HEK293 (cell line): ENCODE data around the gene MEF2C.

Experiments
- HOXA7 ChIP-seq: sonication (generic); formaldehyde crosslinking; IDR thresholded peaks from 2 replicates; pipeline ENCODE4 v1.8.1; 2022; ENCODE audit warnings: missing genetic modification reagents, borderline replicate concordance
- HOXC10 ChIP-seq: sonication (generic); formaldehyde crosslinking; IDR thresholded peaks from 2 replicates; pipeline ENCODE4 v1.8.1; 2023; ENCODE audit warnings: mild to moderate bottlenecking, missing genetic modification reagents
- KLF10 ChIP-seq: fragments of 450-650 bp; IDR thresholded peaks from 2 replicates; pipeline ENCODE4 v1.5.1; 2018; ENCODE audit warnings: missing biosample characterization, mild to moderate bottlenecking, missing genetic modification characterization
- MEIS1 ChIP-seq: sonication (generic); formaldehyde crosslinking; IDR thresholded peaks from 2 replicates; pipeline ENCODE4 v1.8.1; 2022; ENCODE audit warnings: missing genetic modification reagents, mild to moderate bottlenecking, borderline replicate concordance
- SCRT1 ChIP-seq: fragments of 450-650 bp; formaldehyde crosslinking; IDR thresholded peaks from 2 replicates; pipeline ENCODE4 v1.5.1; 2016; ENCODE audit warnings: missing biosample characterization, missing genetic modification characterization, borderline replicate concordance
- YY1 ChIP-seq: fragments of 450-650 bp; formaldehyde crosslinking; IDR thresholded peaks from 2 replicates; pipeline ENCODE4 v1.5.1; 2018; ENCODE audit warnings: missing biosample characterization, missing genetic modification characterization
- ZBTB1 ChIP-seq: fragments of 450-650 bp; formaldehyde crosslinking; IDR thresholded peaks from 2 replicates; pipeline ENCODE4 v1.5.1; 2016; ENCODE audit warnings: missing biosample characterization, missing genetic modification characterization
- ZBTB20 ChIP-seq: fragments of 450-650 bp; formaldehyde crosslinking; IDR thresholded peaks from 2 replicates; pipeline ENCODE4 v1.5.1; 2016; ENCODE audit warnings: missing biosample characterization, missing genetic modification characterization
- ZBTB48 ChIP-seq: fragments of 450-650 bp; formaldehyde crosslinking; IDR thresholded peaks from 2 replicates; pipeline ENCODE4 v1.5.1; 2016; ENCODE audit warnings: missing biosample characterization, missing genetic modification characterization
- ZNF112 ChIP-seq: fragments of 450-650 bp; formaldehyde crosslinking; IDR thresholded peaks from 2 replicates; pipeline ENCODE4 v1.5.0; 2017; ENCODE audit warnings: missing biosample characterization, missing genetic modification characterization
- ZNF132 ChIP-seq: fragments of 450-650 bp; formaldehyde crosslinking; IDR thresholded peaks from 2 replicates; pipeline ENCODE4 v1.5.1; 2017; ENCODE audit warnings: missing biosample characterization, missing genetic modification characterization, borderline replicate concordance
- ZNF155 ChIP-seq: fragments of 450-650 bp; formaldehyde crosslinking; IDR thresholded peaks from 2 replicates; pipeline ENCODE4 v1.5.1; 2016; ENCODE audit warnings: missing biosample characterization, missing genetic modification characterization
- ZNF274 ChIP-seq, 2 experiments: fragments of 200-500 bp in 1 of 2; fragments of 450-650 bp in 1 of 2; sonication (Bioruptor generic) in 1 of 2; formaldehyde crosslinking in 1 of 2; IDR thresholded peaks; 2 replicates each; pipeline versions ENCODE4 v1.5.1 to v1.6.1; 2014 to 2016; ENCODE audit warnings: borderline replicate concordance in 1 of 2, inconsistent platforms in 1 of 2, low read length in 1 of 2, missing biosample characterization in 1 of 2, missing genetic modification characterization in 1 of 2
- ZNF311 ChIP-seq: fragments of 450-650 bp; formaldehyde crosslinking; IDR thresholded peaks from 2 replicates; pipeline ENCODE4 v1.5.1; 2017; ENCODE audit warnings: missing biosample characterization, missing genetic modification characterization, borderline replicate concordance
- ZNF324 ChIP-seq: fragments of 450-650 bp; formaldehyde crosslinking; IDR thresholded peaks from 2 replicates; pipeline ENCODE4 v1.5.1; 2016; ENCODE audit warnings: missing biosample characterization, missing genetic modification characterization
- ZNF335 ChIP-seq: fragments of 450-650 bp; formaldehyde crosslinking; conservative IDR thresholded peaks from 2 replicates; pipeline ENCODE4 v1.5.1; 2016; ENCODE audit warnings: missing biosample characterization, missing genetic modification characterization
- ZNF341 ChIP-seq: fragments of 450-650 bp; formaldehyde crosslinking; IDR thresholded peaks from 2 replicates; pipeline ENCODE4; 2016; ENCODE audit warnings: low read depth, missing biosample characterization, missing genetic modification characterization
- ZNF350 ChIP-seq: fragments of 450-650 bp; formaldehyde crosslinking; IDR thresholded peaks from 2 replicates; pipeline ENCODE4 v1.5.0; 2017; ENCODE audit warnings: missing biosample characterization, mild to moderate bottlenecking, missing genetic modification characterization
- ZNF37A ChIP-seq: fragments of 450-650 bp; IDR thresholded peaks from 2 replicates; pipeline ENCODE4 v1.5.1; 2018; ENCODE audit warnings: missing biosample characterization, missing genetic modification characterization
- ZNF521 ChIP-seq: fragments of 450-650 bp; formaldehyde crosslinking; IDR thresholded peaks from 2 replicates; pipeline ENCODE4 v1.5.1; 2017; ENCODE audit warnings: missing biosample characterization, mild to moderate bottlenecking, missing genetic modification characterization
- ZNF560 ChIP-seq: fragments of 450-650 bp; formaldehyde crosslinking; IDR thresholded peaks from 2 replicates; pipeline ENCODE4 v1.5.1; 2017; ENCODE audit warnings: missing biosample characterization, missing genetic modification characterization, borderline replicate concordance
- ZNF600 ChIP-seq: fragments of 450-650 bp; formaldehyde crosslinking; IDR thresholded peaks from 2 replicates; pipeline ENCODE4 v1.5.1; 2016; ENCODE audit warnings: missing biosample characterization, missing genetic modification characterization
- ZNF747 ChIP-seq: fragments of 450-650 bp; formaldehyde crosslinking; IDR thresholded peaks from 2 replicates; pipeline ENCODE4 v1.5.1; 2016; ENCODE audit warnings: missing biosample characterization, missing genetic modification characterization
- ZNF777 ChIP-seq: fragments of 450-650 bp; formaldehyde crosslinking; IDR thresholded peaks from 2 replicates; pipeline ENCODE4 v1.5.1; 2017; ENCODE audit warnings: missing biosample characterization, missing genetic modification characterization, borderline replicate concordance
- ZNF837 ChIP-seq: fragments of 450-650 bp; formaldehyde crosslinking; IDR thresholded peaks from 2 replicates; pipeline ENCODE4 v1.5.1; 2016; ENCODE audit warnings: missing biosample characterization, missing genetic modification characterization
- TF ChIP-seq, protein P1 (sequence below): fragments of 450-650 bp; formaldehyde crosslinking; IDR thresholded peaks from 2 replicates; pipeline ENCODE4 v1.5.1; 2017; ENCODE audit warnings: missing biosample characterization, missing genetic modification characterization
- TF ChIP-seq, protein P2 (sequence below): fragments of 450-650 bp; formaldehyde crosslinking; conservative IDR thresholded peaks from 2 replicates; pipeline ENCODE4 v1.5.1; 2016; ENCODE audit warnings: low read depth, missing biosample characterization, missing genetic modification characterization
- TF ChIP-seq, protein P3 (sequence below): fragments of 450-650 bp; formaldehyde crosslinking; IDR thresholded peaks from 2 replicates; pipeline ENCODE4 v1.5.1; 2016; ENCODE audit warnings: missing biosample characterization, missing genetic modification characterization
- TF ChIP-seq, protein P4 (sequence below): fragments of 450-650 bp; formaldehyde crosslinking; IDR thresholded peaks from 2 replicates; pipeline ENCODE4 v1.5.1; 2016; ENCODE audit warnings: missing biosample characterization, missing genetic modification characterization
- TF ChIP-seq, protein P5 (sequence below): fragments of 450-650 bp; formaldehyde crosslinking; conservative IDR thresholded peaks from 2 replicates; pipeline ENCODE4 v1.5.1; 2016; ENCODE audit warnings: low read depth, missing biosample characterization, missing genetic modification characterization

MEF2C gene

DNA sequence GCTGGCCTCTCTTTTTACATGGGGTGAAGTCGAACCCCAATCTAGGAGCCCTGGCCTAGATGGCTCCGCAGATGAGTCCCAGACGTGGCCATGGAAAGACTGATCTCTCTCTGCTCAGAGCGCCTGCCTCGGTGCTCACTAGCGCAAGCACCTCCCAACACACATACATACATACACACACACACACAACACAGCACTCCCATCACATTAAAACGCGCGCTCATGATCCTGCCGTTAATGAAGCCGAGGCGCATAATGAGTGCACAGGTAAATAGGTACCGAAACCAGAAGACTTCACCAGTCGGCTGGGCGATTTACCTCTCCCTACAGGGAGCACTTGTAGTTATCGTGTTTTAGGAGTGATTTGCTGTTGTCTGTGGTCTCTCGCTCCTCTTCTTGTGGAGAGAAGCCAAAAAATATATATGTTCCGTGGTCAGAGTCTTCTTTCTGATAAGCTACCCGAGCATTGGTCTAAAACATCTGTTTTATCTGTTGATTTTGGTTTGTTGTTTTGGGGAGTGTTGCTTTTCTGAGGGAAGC lies 207.7 kb downstream of the MEF2C start (continued):
- TF ChIP-seq, protein P1, sequence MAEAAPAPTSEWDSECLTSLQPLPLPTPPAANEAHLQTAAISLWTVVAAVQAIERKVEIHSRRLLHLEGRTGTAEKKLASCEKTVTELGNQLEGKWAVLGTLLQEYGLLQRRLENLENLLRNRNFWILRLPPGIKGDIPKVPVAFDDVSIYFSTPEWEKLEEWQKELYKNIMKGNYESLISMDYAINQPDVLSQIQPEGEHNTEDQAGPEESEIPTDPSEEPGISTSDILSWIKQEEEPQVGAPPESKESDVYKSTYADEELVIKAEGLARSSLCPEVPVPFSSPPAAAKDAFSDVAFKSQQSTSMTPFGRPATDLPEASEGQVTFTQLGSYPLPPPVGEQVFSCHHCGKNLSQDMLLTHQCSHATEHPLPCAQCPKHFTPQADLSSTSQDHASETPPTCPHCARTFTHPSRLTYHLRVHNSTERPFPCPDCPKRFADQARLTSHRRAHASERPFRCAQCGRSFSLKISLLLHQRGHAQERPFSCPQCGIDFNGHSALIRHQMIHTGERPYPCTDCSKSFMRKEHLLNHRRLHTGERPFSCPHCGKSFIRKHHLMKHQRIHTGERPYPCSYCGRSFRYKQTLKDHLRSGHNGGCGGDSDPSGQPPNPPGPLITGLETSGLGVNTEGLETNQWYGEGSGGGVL: peak; percentile 7; the same call in 1 of the 2 replicates
- TF ChIP-seq ZNF274 (IDR thresholded peaks at IDR 0.05; ENCODE audit: low read length): no peak
- TF ChIP-seq ZNF274 (tag by site-specific recombination; IDR thresholded peaks at IDR 0.05; ENCODE audit: borderline replicate concordance): no peak
- no peak; the same call in 1 of the 2 replicates for TF ChIP-seq ZNF600 (tag by site-specific recombination)
- no peak for TF ChIP-seq ZNF350 (tag by site-specific recombination)
- TF ChIP-seq ZBTB1 (tag by site-specific recombination): no peak
- TF ChIP-seq ZNF335 (tag by site-specific recombination): peak; percentile 7; the same call in 1 of the 2 replicates
- TF ChIP-seq ZNF132 (tag by site-specific recombination): no peak
- TF ChIP-seq ZNF155 (tag by site-specific recombination): no peak
- TF ChIP-seq, protein P2, sequence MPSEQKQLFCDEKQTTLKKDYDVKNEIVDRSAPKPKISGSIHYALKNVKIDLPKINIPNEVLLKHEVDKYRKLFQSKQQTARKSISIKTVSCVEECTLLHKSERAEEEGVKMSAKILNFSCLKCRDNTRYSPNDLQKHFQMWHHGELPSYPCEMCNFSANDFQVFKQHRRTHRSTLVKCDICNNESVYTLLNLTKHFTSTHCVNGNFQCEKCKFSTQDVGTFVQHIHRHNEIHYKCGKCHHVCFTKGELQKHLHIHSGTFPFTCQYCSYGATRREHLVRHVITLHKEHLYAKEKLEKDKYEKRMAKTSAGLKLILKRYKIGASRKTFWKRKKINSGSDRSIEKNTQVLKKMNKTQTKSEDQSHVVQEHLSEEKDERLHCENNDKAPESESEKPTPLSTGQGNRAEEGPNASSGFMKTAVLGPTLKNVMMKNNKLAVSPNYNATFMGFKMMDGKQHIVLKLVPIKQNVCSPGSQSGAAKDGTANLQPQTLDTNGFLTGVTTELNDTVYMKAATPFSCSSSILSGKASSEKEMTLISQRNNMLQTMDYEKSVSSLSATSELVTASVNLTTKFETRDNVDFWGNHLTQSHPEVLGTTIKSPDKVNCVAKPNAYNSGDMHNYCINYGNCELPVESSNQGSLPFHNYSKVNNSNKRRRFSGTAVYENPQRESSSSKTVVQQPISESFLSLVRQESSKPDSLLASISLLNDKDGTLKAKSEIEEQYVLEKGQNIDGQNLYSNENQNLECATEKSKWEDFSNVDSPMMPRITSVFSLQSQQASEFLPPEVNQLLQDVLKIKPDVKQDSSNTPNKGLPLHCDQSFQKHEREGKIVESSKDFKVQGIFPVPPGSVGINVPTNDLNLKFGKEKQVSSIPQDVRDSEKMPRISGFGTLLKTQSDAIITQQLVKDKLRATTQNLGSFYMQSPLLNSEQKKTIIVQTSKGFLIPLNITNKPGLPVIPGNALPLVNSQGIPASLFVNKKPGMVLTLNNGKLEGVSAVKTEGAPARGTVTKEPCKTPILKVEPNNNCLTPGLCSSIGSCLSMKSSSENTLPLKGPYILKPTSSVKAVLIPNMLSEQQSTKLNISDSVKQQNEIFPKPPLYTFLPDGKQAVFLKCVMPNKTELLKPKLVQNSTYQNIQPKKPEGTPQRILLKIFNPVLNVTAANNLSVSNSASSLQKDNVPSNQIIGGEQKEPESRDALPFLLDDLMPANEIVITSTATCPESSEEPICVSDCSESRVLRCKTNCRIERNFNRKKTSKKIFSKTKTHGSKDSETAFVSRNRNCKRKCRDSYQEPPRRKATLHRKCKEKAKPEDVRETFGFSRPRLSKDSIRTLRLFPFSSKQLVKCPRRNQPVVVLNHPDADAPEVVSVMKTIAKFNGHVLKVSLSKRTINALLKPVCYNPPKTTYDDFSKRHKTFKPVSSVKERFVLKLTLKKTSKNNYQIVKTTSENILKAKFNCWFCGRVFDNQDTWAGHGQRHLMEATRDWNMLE (tag by site-specific recombination): no peak
- TF ChIP-seq, protein P3, sequence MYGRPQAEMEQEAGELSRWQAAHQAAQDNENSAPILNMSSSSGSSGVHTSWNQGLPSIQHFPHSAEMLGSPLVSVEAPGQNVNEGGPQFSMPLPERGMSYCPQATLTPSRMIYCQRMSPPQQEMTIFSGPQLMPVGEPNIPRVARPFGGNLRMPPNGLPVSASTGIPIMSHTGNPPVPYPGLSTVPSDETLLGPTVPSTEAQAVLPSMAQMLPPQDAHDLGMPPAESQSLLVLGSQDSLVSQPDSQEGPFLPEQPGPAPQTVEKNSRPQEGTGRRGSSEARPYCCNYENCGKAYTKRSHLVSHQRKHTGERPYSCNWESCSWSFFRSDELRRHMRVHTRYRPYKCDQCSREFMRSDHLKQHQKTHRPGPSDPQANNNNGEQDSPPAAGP: no peak
- no peak for TF ChIP-seq ZNF311 (tag by site-specific recombination)
- no peak for TF ChIP-seq ZNF747 (tag by site-specific recombination)
- TF ChIP-seq ZNF777 (tag by site-specific recombination): 0 out of 2 replicates have a peak, but pooled peaks have one; percentile 31
- no peak for TF ChIP-seq ZNF112
- TF ChIP-seq ZNF37A: no peak
- TF ChIP-seq ZNF837 (tag by site-specific recombination): no peak
- TF ChIP-seq HOXC10 (CRISPR knock-in tag): no peak
- TF ChIP-seq ZNF521 (tag by site-specific recombination): no peak
- TF ChIP-seq, protein P4, sequence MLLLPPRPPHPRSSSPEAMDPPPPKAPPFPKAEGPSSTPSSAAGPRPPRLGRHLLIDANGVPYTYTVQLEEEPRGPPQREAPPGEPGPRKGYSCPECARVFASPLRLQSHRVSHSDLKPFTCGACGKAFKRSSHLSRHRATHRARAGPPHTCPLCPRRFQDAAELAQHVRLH (tag by site-specific recombination): no peak
- no peak for TF ChIP-seq ZNF324 (tag by site-specific recombination)
- no peak for TF ChIP-seq ZBTB48 (tag by site-specific recombination)
- no peak for TF ChIP-seq SCRT1 (tag by site-specific recombination)
- no peak for TF ChIP-seq YY1 (tag by site-specific recombination)
- TF ChIP-seq ZBTB20 (tag by site-specific recombination): no peak
- TF ChIP-seq ZNF560 (tag by site-specific recombination): no peak
- no peak for TF ChIP-seq MEIS1
- TF ChIP-seq ZNF341 (tag by site-specific recombination): no peak
- TF ChIP-seq HOXA7: no peak
- TF ChIP-seq KLF10 (tag by site-specific recombination): no peak
- TF ChIP-seq, protein P5, sequence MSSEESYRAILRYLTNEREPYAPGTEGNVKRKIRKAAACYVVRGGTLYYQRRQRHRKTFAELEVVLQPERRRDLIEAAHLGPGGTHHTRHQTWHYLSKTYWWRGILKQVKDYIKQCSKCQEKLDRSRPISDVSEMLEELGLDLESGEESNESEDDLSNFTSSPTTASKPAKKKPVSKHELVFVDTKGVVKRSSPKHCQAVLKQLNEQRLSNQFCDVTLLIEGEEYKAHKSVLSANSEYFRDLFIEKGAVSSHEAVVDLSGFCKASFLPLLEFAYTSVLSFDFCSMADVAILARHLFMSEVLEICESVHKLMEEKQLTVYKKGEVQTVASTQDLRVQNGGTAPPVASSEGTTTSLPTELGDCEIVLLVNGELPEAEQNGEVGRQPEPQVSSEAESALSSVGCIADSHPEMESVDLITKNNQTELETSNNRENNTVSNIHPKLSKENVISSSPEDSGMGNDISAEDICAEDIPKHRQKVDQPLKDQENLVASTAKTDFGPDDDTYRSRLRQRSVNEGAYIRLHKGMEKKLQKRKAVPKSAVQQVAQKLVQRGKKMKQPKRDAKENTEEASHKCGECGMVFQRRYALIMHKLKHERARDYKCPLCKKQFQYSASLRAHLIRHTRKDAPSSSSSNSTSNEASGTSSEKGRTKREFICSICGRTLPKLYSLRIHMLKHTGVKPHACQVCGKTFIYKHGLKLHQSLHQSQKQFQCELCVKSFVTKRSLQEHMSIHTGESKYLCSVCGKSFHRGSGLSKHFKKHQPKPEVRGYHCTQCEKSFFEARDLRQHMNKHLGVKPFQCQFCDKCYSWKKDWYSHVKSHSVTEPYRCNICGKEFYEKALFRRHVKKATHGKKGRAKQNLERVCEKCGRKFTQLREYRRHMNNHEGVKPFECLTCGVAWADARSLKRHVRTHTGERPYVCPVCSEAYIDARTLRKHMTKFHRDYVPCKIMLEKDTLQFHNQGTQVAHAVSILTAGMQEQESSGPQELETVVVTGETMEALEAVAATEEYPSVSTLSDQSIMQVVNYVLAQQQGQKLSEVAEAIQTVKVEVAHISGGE: no peak
